Measurements from ENCODE around the gene PTTG2.

GRCh38 chr4:37960679-37961450 lies 667 bp downstream of the PTTG2 start:
- no peak for TF ChIP-seq EZH2phosphoT487 (IDR thresholded peaks at IDR 0.05; ENCODE audit: borderline replicate concordance, low read length)
- no peak for TF ChIP-seq CTCF (IDR thresholded peaks at IDR 0.05; ENCODE audit: low read depth, low read length, poor library complexity, severe bottlenecking)

Data from DOHH2 (cell line).